GM23338 (cell line): Measurements from ENCODE around the gene GLRX. TPM values are rescaled to one million over a fixed set of nuclear protein-coding genes. Genes with fewer than 3 reads are reported as not detected.
"Not testable (repeated sequence)": the region's sequence is repeated elsewhere in the genome, so short reads cannot be mapped to it uniquely, and the experiment has no call there.

ENCODE experiments used
- ATAC-seq: fragments of 200-7000 bp; cut with Tn5 transposase; 3 replicates; pipeline ENCODE4 v1.9.1; 2020
- DNase-seq: peaks from one replicate; pipeline ENCODE4 v3.0.0-alpha.2; 2015; ENCODE audit warnings: low spot score
- H2AFZ ChIP-seq: fragments of 200-600 bp; sonication (generic); 2 replicates; pipeline ENCODE4 v1.8.0; 2016; ENCODE audit warnings: antibody characterized with exemption, mild to moderate bottlenecking, moderate library complexity
- H3F3A ChIP-seq: fragments of 200-600 bp; sonication (generic); replicated peaks from 2 replicates; pipeline ENCODE4 v1.8.0; 2017; ENCODE audit warnings: antibody characterized with exemption, mixed run types, low read depth
- H3K27ac ChIP-seq: fragments of 200-600 bp; sonication (generic); 2 replicates; pipeline ENCODE4 v1.6.1; 2016; ENCODE audit warnings: low read depth
- H3K27me3 ChIP-seq: fragments of 200-600 bp; sonication (generic); 2 replicates; pipeline ENCODE4 v1.8.0; 2016; ENCODE audit warnings: mild to moderate bottlenecking, mixed run types, moderate library complexity; ENCODE audit not compliant: insufficient read depth
- H3K36me3 ChIP-seq: fragments of 200-600 bp; sonication (generic); 2 replicates; pipeline ENCODE4 v1.8.0; 2016; ENCODE audit warnings: mild to moderate bottlenecking; ENCODE audit not compliant: insufficient read depth
- H3K4me1 ChIP-seq: fragments of 200-600 bp; sonication (generic); 2 replicates; pipeline ENCODE4 v1.8.0; 2016; ENCODE audit warnings: mild to moderate bottlenecking, moderate library complexity; ENCODE audit not compliant: insufficient read depth
- H3K4me2 ChIP-seq: fragments of 200-600 bp; sonication (generic); 2 replicates; pipeline ENCODE4 v1.7.1; 2017; ENCODE audit warnings: mixed run types
- H3K4me3 ChIP-seq: fragments of 200-600 bp; sonication (generic); 2 replicates; pipeline ENCODE4 v1.6.1; 2016; ENCODE audit warnings: mixed run types
- H3K79me2 ChIP-seq: fragments of 200-600 bp; sonication (generic); replicated peaks from 2 replicates; pipeline ENCODE4 v1.8.0; 2017; ENCODE audit warnings: mild to moderate bottlenecking; ENCODE audit not compliant: insufficient read depth
- H3K9me2 ChIP-seq: fragments of 200-600 bp; sonication (generic); 2 replicates; pipeline ENCODE4 v1.8.0; 2017; ENCODE audit not compliant: insufficient read depth
- H4K20me1 ChIP-seq: fragments of 200-600 bp; sonication (generic); replicated peaks from 2 replicates; pipeline ENCODE4 v1.8.0; 2017; ENCODE audit warnings: mild to moderate bottlenecking; ENCODE audit not compliant: insufficient read depth
- H3K27ac Mint-ChIP-seq: 2 replicates; pipeline ENCODE4 v1.8.0; 2020; ENCODE audit warnings: inconsistent platforms, mild to moderate bottlenecking, moderate library complexity, mixed read lengths
- H3K27me3 Mint-ChIP-seq: 3 replicates; pipeline ENCODE4 v1.8.0; 2022; ENCODE audit warnings: low read depth, mild to moderate bottlenecking, moderate library complexity, mixed read lengths, inconsistent platforms; ENCODE audit not compliant: insufficient read depth, poor library complexity
- H3K36me3 Mint-ChIP-seq: 3 replicates; pipeline ENCODE4 v1.8.0; 2021; ENCODE audit warnings: low read depth, mild to moderate bottlenecking, inconsistent platforms, moderate library complexity, mixed read lengths
- H3K4me1 Mint-ChIP-seq: 3 replicates; pipeline ENCODE4 v1.8.0; 2020; ENCODE audit warnings: mild to moderate bottlenecking, inconsistent platforms, mixed read lengths
- H3K4me3 Mint-ChIP-seq: 3 replicates; pipeline ENCODE4 v1.8.0; 2021; ENCODE audit warnings: moderate library complexity, mild to moderate bottlenecking, inconsistent platforms, mixed read lengths
- H3K9me3 Mint-ChIP-seq: 3 replicates; pipeline ENCODE4 v1.8.0; 2020; ENCODE audit warnings: moderate library complexity, mild to moderate bottlenecking, inconsistent platforms, mixed read lengths
- EZH2 ChIP-seq: fragments of 200-600 bp; sonication (generic); IDR thresholded peaks from one replicate; pipeline ENCODE4 v1.8.0; 2017; ENCODE audit warnings: antibody characterized with exemption, mild to moderate bottlenecking, low read depth; ENCODE audit not compliant: unreplicated experiment
- EZH2phosphoT487 ChIP-seq: fragments of 200-600 bp; sonication (generic); IDR thresholded peaks from one replicate; pipeline ENCODE4 v1.8.1; 2018; ENCODE audit warnings: antibody characterized with exemption; ENCODE audit not compliant: unreplicated experiment
- JUNB ChIP-seq: IDR thresholded peaks from one replicate; pipeline ENCODE4 v1.6.1; 2016; ENCODE audit warnings: antibody characterized with exemption; ENCODE audit not compliant: unreplicated experiment
- NANOG ChIP-seq: IDR thresholded peaks from 2 replicates; pipeline ENCODE4 v1.6.1; 2016; ENCODE audit warnings: antibody characterized with exemption, borderline replicate concordance
- POLR2AphosphoS5 ChIP-seq: IDR thresholded peaks from 2 replicates; pipeline ENCODE4 v1.6.1; 2016; ENCODE audit warnings: antibody characterized with exemption, low read depth
- STAT1 ChIP-seq: IDR thresholded peaks from one replicate; pipeline ENCODE4 v1.6.1; 2016; ENCODE audit warnings: antibody characterized with exemption; ENCODE audit not compliant: unreplicated experiment
- ZNF114 ChIP-seq: fragments of 250-450 bp; sonication (Bioruptor Pico); IDR thresholded peaks from 2 replicates; pipeline ENCODE4 v1.5.0; 2020; ENCODE audit warnings: mild to moderate bottlenecking, moderate library complexity
- ZNF331 ChIP-seq: fragments of 250-450 bp; sonication (Bioruptor Pico); IDR thresholded peaks from 2 replicates; pipeline ENCODE4 v1.5.0; 2020; ENCODE audit warnings: low read depth, mild to moderate bottlenecking, moderate library complexity
- polyA plus RNA-seq: library from polyadenylated mRNA; unstranded; fragments of >200 nt; fragmentation: Nextera tagmentation; extraction: Ambion mirVana; gene quantifications from 2 replicates; pipeline ENCODE4 v1.2.1, GENCODE V29; 2016
- total RNA-seq: library from RNA; depleted of rRNA; stranded (reverse); fragments of >200 nt; shearing (Covaris generic); gene quantifications from 2 replicates; pipeline ENCODE4 v1.2.3, GENCODE V29; 2014
- TF ChIP-seq, protein P1 (sequence below), 2 experiments: fragments of 200-600 bp in 1 of 2; sonication (generic) in 1 of 2; conservative IDR thresholded peaks; 2 replicates each; pipeline versions ENCODE4 v1.5.1 to v1.6.1; 2016 to 2017; ENCODE audit warnings: antibody characterized with exemption in 2 of 2, low read depth in 2 of 2, mild to moderate bottlenecking in 2 of 2, moderate library complexity in 1 of 2
- TF ChIP-seq, protein P2 (sequence below): IDR thresholded peaks from one replicate; pipeline ENCODE4 v1.6.1; 2018; ENCODE audit warnings: antibody characterized with exemption; ENCODE audit not compliant: unreplicated experiment

The GLRX gene
- total and polyA plus RNA-seq, 2 experiments from 2014 or later: 9.5 to 42.2 TPM

DNA sequence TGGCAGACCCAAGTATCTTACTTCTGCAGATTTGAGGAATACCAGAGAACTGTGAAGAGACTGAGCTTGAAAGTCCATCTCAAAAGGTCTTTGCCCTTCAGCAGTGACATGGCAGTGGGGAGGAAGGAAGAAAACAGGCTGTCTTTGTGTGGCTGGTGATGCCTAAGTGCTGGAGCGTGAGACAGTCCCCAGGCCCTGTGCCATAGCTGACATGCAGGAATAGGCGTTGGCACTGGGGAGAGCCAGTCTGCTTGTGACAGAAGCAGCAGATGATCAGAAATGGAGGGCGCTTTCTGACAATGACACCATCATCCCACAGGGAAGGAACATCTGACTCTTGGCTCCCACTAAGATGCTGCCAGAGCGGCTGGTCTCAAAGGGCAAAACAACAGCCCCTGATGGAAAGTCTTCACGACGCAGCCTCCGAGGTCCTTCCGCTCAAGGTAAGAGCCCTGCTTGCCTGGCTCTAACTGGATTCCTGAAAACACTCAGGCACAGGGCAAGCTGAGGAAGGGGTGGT, 15.5 kb upstream of the GLRX start (continued):
- TF ChIP-seq STAT1 (no peak), ZNF114 (CRISPR knock-in tag) (no peak), EZH2 (no peak)
- TF ChIP-seq, protein P1, sequence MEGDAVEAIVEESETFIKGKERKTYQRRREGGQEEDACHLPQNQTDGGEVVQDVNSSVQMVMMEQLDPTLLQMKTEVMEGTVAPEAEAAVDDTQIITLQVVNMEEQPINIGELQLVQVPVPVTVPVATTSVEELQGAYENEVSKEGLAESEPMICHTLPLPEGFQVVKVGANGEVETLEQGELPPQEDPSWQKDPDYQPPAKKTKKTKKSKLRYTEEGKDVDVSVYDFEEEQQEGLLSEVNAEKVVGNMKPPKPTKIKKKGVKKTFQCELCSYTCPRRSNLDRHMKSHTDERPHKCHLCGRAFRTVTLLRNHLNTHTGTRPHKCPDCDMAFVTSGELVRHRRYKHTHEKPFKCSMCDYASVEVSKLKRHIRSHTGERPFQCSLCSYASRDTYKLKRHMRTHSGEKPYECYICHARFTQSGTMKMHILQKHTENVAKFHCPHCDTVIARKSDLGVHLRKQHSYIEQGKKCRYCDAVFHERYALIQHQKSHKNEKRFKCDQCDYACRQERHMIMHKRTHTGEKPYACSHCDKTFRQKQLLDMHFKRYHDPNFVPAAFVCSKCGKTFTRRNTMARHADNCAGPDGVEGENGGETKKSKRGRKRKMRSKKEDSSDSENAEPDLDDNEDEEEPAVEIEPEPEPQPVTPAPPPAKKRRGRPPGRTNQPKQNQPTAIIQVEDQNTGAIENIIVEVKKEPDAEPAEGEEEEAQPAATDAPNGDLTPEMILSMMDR (conservative IDR thresholded peaks at IDR 0.05; ENCODE audit: low read depth in 2 of 2): no peak

DNA sequence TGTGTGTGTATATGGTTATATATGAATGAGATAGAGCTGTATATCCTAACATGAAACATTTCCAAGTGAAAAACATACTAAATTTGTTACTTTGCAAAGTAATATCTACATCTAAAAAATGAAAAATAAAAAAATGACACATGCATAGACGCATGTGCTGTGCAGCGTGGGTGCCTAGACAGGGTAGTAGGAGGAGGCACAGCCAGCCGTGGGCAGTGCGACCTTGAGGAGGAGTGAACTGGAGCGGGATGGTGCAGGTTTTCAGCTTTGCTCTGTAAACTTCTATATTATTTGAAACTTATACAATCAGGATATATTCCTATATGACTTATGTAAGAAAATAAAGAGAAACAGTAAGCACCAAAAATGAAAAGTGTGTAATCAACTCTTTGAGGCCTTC, 15.0 kb upstream of the GLRX start:
- Mint-ChIP-seq H3K27ac (no peak overlapping the region), H3K36me3 (no peaks in the 10 kb centered on the region), H3K27me3 (peaks cover 5% of the 10 kb centered on the region), H3K4me1 (peaks cover 11% of the 10 kb centered on the region), H3K4me3 (no peak overlapping the region), H3K9me3 (no peaks in the 10 kb centered on the region)
- no peaks in the 10 kb centered on the region for H3K79me2 ChIP-seq
- DNase-seq: no peak
- no peak for TF ChIP-seq POLR2AphosphoS5
- no peak overlapping the region for H3K27ac ChIP-seq
- no peaks in the 10 kb centered on the region for H3F3A ChIP-seq
- no peak overlapping the region for H2AFZ ChIP-seq
- no peak overlapping the region for H3K4me3 ChIP-seq
- no peak for ATAC-seq
- H3K27me3 ChIP-seq: no peaks in the 10 kb centered on the region; the same call in 1 of the 2 replicates
- no peaks in the 10 kb centered on the region for H4K20me1 ChIP-seq
- peaks cover 8% of the 10 kb centered on the region; the same call in 1 of the 2 replicates for H3K9me2 ChIP-seq
- no peak overlapping the region for H3K4me2 ChIP-seq
- no peaks in the 10 kb centered on the region for H3K36me3 ChIP-seq
- H3K4me1 ChIP-seq: 0 out of 2 replicates have a peak, but pooled peaks cover 3% of the 10 kb centered on the region

DNA sequence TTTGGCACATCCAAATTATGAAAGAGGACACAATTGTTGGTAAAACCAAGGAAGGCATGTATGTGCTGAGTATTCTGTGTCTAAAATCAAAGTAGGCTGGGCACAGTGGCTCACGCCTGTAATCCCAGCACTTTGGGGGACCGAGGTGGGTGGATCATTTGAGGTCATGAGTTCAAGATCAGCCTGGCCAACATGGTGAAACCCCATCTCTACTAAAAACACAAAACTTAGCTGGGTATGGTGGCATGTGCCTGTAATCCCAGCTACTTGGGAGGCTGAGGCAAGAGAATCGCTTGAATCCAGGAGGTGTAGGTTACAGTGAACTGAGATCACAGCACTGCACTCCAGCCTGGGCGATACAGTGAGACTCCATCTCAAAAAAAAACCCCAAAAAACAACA, 14.4 kb upstream of the GLRX start:
- H3K27me3 ChIP-seq, H3K27ac ChIP-seq, H3K4me3 Mint-ChIP-seq, H3K9me3 Mint-ChIP-seq, H3K27ac Mint-ChIP-seq, H3K27me3 Mint-ChIP-seq, H3K4me3 ChIP-seq, H3K4me1 ChIP-seq, H3K9me2 ChIP-seq, H3K36me3 Mint-ChIP-seq, ATAC-seq, H3K79me2 ChIP-seq, H3K36me3 ChIP-seq, DNase-seq, H4K20me1 ChIP-seq, H2AFZ ChIP-seq, H3F3A ChIP-seq, H3K4me2 ChIP-seq: not testable (repeated sequence)
- peaks cover 11% of the 10 kb centered on the region for H3K4me1 Mint-ChIP-seq

DNA sequence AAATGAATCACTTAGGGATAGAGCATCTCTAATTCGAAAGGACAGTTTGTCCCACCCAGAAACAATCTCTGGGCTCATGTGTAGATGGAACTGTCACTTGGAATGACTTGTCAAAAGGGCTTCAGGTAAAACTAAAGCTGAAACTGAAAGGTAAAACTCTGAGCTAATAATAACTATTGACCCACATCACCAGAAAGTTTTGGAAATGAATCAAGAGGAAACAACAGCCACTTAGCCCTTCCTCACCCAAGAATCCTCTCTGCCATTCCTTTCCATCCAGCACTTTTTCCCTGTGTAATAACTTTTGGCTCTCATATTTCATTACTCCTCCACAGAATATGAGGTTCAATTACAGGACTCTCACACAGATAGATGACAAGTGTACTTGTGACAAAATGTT, 14.0 kb upstream of the GLRX start:
- DNase-seq (no peak), ATAC-seq (no peak)
- Histone ChIP-seq H3K4me3 (no peak overlapping the region), H3K27ac (no peak overlapping the region), H3K4me2 (no peak overlapping the region), H3K79me2 (no peaks in the 10 kb centered on the region), H3K4me1 (0 out of 2 replicates have a peak, but pooled peaks cover 3% of the 10 kb centered on the region), H2AFZ (no peak overlapping the region), H3K9me2 (peaks cover 8% of the 10 kb centered on the region; the same call in 1 of the 2 replicates), H3K27me3 (no peaks in the 10 kb centered on the region; the same call in 1 of the 2 replicates), H4K20me1 (no peaks in the 10 kb centered on the region), H3F3A (no peaks in the 10 kb centered on the region), H3K36me3 (no peaks in the 10 kb centered on the region)
- Mint-ChIP-seq H3K9me3 (no peaks in the 10 kb centered on the region), H3K4me1 (peaks cover 11% of the 10 kb centered on the region), H3K4me3 (no peak overlapping the region), H3K27ac (no peak overlapping the region), H3K36me3 (no peaks in the 10 kb centered on the region), H3K27me3 (peaks cover 5% of the 10 kb centered on the region)
- TF ChIP-seq NANOG (no peak), JUNB (no peak), EZH2phosphoT487 (no peak), ZNF331 (CRISPR knock-in tag) (no peak), POLR2AphosphoS5 (no peak), STAT1 (no peak), ZNF114 (CRISPR knock-in tag) (no peak)
- TF ChIP-seq, protein P1 (conservative IDR thresholded peaks at IDR 0.05; ENCODE audit: low read depth in 2 of 2): no peak
- TF ChIP-seq, protein P2, sequence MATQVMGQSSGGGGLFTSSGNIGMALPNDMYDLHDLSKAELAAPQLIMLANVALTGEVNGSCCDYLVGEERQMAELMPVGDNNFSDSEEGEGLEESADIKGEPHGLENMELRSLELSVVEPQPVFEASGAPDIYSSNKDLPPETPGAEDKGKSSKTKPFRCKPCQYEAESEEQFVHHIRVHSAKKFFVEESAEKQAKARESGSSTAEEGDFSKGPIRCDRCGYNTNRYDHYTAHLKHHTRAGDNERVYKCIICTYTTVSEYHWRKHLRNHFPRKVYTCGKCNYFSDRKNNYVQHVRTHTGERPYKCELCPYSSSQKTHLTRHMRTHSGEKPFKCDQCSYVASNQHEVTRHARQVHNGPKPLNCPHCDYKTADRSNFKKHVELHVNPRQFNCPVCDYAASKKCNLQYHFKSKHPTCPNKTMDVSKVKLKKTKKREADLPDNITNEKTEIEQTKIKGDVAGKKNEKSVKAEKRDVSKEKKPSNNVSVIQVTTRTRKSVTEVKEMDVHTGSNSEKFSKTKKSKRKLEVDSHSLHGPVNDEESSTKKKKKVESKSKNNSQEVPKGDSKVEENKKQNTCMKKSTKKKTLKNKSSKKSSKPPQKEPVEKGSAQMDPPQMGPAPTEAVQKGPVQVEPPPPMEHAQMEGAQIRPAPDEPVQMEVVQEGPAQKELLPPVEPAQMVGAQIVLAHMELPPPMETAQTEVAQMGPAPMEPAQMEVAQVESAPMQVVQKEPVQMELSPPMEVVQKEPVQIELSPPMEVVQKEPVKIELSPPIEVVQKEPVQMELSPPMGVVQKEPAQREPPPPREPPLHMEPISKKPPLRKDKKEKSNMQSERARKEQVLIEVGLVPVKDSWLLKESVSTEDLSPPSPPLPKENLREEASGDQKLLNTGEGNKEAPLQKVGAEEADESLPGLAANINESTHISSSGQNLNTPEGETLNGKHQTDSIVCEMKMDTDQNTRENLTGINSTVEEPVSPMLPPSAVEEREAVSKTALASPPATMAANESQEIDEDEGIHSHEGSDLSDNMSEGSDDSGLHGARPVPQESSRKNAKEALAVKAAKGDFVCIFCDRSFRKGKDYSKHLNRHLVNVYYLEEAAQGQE: no peak
